ENCODE data around the gene WWC2.
"Not testable (repeated sequence)": the region's sequence is repeated elsewhere in the genome, so short reads cannot be mapped to it uniquely, and the experiment has no call there.

WWC2 gene

DNA sequence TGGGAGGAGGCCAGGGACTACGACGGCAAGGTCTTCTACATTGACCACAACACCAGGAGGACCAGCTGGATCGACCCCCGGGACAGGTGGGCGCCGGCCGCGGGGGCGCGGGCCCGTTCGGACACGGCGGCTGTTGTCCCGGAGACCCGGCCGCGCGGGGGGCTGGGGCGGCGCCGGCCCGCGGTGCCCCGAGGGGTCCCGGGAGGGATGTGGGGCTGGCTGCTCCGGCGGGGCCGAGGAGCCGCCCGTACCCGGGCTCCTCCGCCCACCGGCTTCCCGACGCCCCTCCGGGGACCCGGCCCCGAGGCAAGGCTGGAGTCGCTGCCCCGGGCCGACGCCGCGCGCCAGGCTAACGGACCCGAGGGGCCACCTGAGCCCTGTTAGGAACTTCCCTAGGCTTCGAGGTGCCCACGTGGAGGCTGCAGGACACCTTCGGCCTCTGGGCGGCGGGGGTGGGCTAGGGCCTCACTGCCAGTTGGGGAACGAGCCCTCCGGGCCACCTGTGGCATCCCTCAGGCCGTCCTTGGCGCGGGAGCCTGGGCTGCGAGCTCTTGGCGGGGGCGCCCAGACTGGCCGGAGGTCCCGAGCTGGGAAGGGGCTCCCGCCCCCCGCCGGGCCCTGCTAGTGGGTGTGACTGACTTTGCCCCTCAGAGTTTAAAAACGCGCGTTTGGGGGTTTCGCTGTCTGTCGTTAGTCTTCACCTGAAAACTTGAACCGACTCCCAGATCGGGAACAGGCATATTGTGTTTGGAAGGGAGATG lies 660 bp downstream of the WWC2 start:
- in situ Hi-C loops (cut with HindIII; ENCODE audit: low sequenced_read_pairs), result no loop called here

DNA sequence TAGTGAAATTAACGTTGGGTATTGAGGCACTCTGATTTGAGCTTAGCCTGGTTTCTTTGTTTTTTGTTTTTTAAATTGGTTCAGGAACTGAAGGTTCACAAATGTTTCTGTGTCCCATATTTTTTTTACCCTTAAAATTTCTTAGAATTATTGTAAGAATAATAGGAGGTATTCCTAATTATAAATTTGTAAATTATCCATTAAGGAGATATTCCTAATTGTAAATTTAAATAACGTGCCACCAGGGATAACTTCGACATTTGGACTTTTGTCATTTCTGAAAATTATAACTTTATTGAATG lies 1.2 kb downstream of the WWC2 start:
- in situ Hi-C loops (cut with HindIII; ENCODE audit: low sequenced_read_pairs), result no loop called here

DNA sequence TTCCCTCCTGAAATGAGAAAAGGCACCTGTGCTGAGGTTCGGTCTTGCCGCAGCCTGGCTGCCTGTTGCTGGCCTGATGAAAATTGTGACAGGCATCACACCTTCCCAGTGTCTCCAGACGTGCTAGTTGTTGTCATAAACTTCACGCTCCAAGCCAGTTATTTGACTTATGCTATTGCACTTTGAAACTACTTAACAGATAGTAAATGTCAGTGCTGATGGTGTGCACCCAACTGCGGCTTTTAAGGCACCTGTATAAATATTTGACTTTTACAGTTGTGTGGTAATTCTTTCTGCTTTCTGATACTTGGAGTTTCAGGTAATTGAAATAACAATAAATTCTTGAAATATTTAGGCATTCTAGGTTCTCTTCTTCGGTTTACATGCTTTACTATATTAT lies 1.8 kb downstream of the WWC2 start:
- in situ Hi-C loops (cut with HindIII; ENCODE audit: low sequenced_read_pairs), result no loop called here

DNA sequence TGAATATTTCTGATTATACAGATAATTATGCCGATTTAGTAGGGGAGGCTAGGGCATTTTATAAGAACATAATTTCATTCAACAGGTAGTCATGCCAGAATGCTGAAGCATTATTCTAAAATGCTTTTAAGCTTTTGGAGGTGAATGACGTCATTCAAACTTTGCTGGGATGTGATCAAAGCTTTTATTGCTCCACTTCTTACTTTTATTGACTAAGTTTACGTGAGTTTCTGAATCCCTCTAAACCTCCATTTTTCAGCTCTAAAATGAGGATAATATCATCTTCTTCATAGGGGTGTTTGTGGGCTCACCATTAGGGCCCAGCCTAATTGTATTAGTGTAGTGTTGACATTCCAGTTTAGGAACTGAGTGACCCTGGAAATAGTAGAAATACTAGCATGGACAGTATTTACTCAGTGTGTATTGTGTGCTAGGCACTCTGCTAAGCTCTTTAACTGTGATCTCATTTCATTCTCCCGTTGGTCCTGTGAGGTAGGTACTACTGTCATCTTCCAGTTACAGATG lies 3.0 kb downstream of the WWC2 start:
- in situ Hi-C loops (cut with HindIII; ENCODE audit: low sequenced_read_pairs), result no loop called here

DNA sequence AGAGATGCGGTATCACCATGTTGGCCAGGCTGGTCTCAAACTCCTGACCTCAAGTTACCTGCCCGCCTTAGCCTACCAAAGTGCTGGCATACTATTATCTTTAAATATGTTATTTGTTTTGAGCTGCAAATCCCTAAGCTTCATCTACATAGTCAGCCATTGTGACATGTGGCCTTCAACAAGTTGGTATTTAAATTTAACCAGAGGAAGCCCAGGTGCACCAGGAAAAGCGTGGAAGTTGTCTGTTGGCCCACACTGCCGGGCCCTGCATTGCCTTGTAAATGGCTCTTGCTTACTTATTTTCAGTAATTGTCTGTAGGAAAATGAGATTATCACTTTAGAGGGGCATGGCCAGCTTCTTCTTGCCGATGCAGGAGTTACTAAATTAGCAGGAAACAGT lies 6.0 kb downstream of the WWC2 start:
- in situ Hi-C loops (cut with HindIII; ENCODE audit: low sequenced_read_pairs), result no loop called here

DNA sequence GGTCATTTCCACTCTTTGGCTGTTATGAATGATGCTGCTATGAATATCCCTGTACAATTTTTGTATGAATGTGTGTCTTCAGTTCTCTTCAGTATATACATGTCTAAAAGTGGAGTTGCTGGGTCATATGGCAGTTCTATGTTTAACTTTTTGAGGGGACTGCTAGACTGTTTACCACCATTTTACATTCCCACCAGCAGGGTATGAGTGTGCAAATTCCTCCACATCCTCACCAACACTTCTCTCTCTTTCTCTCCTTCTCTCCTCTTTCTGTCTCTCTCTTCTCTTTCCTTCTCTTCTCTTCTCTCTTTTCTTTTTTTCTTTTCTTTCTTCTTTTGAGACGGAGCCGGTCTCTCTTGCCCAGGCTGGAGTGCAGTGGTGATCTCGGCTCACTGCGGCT lies 7.8 kb downstream of the WWC2 start:
- in situ Hi-C loops (cut with HindIII; ENCODE audit: low sequenced_read_pairs), result no loop called here

DNA sequence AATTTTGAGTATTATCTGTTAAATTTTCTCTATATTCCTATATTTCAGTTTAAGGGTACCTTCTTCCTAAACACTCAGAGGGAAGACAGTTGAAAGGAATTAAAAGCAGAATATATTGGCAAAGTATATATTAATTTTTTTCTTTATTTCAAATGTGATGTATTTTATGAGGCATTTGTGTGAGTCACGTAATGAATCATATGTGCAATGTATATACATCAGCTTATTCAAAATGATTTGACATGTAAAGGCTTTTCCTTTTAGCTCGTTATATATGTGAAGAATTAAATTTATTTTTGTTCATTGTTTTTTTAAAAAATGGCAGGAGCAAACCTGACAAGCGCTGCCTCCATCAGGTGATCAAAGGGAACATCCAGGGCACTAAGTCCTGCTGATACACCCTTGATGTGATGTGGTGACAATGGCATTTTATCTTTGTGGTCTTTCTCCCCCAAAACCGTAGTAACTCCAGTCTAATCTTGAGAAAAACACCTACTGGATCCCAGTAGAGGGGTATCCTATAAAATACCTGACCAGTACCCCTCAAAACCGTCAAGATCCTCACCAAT lies 8.9 kb downstream of the WWC2 start:
- in situ Hi-C loops (cut with HindIII; ENCODE audit: low sequenced_read_pairs), result no loop called here

DNA sequence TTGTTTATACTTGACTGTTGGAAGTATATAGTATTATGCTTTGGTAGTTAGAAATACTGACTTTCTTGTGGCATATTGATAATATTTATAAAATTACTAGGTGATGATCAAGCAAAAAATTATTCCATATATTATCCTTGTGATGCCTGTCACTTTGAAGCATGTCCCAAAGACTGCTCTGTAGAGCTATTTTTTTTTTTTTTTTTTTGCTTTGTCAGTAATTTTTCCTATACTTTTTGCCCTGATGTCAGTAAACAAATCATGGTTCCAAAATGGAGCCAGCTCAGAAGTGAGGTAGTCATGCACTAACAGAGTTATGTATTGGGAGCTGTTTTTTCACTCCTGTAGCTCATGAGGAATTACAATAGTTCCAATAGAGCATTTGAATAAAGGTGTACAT lies 11.2 kb downstream of the WWC2 start:
- in situ Hi-C loops (cut with HindIII; ENCODE audit: low sequenced_read_pairs), result no loop called here

DNA sequence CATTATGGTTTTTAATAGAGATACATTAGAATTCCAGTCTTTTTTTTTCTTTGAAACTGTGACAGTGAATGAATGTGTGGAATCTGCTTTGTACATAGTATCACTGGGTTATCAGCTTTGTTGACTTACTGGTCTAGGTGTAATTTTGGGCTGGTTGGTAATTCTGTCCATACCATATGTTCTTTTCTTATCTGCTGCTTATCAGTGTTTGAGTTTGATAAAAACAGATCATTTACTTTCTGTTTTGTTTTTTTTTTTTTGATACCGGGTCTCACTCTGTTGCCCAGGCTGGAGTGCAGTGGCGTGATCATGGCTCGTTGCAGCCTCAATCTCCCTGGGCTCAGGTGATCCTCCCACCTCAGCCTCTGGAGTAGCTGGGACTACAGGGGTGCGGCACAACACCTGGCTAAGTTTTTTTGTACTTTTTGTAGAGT lies 12.4 kb downstream of the WWC2 start:
- in situ Hi-C loops (cut with HindIII; ENCODE audit: low sequenced_read_pairs), result no loop called here

DNA sequence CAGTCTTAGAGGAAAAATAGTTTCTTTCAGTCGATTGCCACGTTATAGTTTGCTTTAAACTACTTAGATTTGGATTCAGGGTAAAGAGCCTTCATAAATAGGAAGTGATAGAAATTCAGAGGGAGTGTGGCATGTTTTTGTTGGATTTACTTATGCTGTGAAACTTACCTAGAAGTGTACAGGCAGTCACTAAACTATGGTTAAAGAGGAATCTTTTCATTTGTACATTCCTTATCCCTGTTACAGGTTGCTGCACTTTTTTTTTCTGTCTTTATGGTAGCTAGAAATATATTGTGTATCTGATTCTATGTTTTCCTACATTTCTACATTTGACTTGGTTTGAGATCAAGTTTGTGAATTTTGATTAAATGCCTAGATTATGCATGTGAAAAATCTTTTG lies 19.1 kb downstream of the WWC2 start:
- in situ Hi-C loops (cut with HindIII; ENCODE audit: low sequenced_read_pairs), result no loop called here

DNA sequence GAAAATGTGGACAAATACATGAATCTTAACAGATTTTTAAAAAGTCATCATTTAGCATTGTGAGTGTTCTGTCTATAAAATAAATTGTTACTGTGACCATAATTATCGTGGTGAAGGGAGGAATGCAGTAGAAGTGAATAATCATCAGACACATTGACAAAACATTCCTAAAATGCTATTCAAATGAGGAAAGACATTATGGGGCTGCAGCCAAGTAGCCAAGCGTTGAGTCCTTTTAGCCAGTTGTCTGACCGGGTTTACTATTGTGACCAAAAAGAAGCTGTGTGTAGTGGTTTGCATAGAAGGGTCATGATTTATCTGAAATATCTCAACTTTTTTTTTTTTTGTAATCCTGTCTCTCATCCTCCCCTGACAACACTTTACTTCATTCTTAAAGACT lies 19.5 kb downstream of the WWC2 start:
- in situ Hi-C loops (cut with HindIII; ENCODE audit: low sequenced_read_pairs), result no loop called here

DNA sequence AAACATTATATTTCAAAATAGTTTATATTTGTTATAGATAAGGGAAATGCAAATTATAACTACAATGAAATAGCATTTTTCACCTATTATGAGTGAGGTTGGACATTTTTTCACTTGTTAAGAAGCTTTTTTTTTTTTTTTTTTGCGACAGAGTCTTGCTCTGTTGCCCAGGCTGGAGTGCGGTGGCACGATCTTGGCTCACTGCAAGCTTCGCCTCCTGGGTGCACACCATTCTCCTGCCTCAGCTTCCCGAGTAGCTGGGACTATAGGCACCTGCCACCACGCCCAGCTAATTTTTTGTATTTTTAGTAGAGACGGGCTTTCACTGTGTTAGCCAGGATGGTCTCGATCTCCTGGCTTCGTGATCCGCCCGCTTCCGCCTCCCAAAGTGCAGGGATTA lies 22.6 kb downstream of the WWC2 start:
- in situ Hi-C loops (cut with HindIII; ENCODE audit: low sequenced_read_pairs), result not testable (repeated sequence)

DNA sequence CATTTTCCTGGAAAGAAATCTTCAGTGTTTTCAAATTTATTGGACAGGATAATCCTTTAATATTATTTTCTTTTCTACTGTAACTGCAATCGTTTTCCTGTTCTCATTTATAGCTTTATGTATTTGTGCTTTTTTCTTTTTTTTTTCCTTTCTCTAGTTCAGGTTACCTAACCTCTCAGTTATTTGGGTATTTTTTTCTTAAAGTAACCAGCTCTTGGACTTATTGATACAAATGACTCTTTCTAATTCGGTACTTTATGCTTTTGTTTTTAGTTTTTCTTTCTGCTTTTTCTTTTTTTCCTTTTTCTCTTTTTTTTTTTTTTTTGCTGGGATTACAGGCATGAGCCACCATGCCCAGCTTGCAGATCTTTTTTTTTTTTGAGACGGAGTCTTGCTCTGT lies 25.2 kb downstream of the WWC2 start:
- in situ Hi-C loops (cut with HindIII; ENCODE audit: low sequenced_read_pairs), result no loop called here

DNA sequence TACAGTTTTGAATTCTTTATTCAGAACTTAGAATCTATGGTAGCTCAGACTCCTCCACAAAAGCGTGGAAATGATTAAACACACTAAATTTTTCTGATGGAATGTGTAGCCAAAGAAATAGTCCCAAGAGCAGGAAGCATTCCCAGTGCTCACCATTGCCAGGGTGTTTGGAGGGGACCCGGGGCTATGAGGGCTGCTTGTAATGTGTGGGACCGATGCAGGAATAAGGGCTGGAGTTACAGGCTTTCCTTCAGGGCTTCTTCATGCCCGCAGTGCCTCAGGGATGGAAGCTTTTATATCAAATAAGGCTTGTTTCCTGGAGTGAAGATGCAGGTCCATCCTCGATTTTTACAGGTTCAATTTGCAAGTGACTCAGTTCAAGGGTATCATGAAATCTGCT lies 25.8 kb downstream of the WWC2 start:
- in situ Hi-C loops (cut with HindIII; ENCODE audit: low sequenced_read_pairs), result no loop called here

DNA sequence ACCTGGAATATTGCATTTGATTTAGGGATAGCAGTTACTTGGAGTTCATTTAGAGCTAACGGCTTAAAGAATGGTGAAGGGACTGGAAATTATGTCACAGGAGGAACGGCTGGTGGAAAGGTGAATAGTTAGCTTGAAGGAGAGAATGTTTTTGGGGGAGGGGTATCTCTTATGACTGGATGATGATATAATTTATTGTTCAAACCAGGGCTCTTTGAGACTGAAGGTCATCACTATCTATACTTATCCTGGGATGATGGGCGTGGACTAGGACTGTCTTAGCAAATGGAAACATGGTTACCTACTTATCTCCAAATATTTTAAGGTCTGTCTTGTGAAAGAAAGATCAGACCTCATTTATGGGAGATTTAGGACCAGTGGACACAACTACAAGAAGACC lies 30.1 kb downstream of the WWC2 start:
- in situ Hi-C loops (cut with HindIII; ENCODE audit: low sequenced_read_pairs), result no loop called here

DNA sequence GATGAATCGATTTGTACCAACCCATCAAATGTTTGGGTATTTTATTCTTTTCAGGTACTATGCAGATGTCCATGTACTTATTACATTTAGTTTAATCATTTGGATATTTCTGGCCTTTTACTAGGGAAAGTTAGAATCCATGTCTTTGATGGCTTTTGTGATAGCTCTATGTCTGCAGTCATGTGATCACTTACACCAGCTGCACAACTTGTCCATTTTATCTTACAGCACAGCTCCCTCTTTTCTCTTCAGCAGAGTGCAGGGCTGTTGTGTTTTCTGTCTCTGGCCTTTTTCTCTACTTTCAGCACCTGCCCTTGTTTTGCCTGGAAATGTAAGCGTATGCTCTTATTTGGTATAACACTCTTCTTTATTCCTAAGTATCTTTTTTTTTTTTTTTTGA lies 30.6 kb downstream of the WWC2 start:
- in situ Hi-C loops (cut with HindIII; ENCODE audit: low sequenced_read_pairs), result no loop called here

DNA sequence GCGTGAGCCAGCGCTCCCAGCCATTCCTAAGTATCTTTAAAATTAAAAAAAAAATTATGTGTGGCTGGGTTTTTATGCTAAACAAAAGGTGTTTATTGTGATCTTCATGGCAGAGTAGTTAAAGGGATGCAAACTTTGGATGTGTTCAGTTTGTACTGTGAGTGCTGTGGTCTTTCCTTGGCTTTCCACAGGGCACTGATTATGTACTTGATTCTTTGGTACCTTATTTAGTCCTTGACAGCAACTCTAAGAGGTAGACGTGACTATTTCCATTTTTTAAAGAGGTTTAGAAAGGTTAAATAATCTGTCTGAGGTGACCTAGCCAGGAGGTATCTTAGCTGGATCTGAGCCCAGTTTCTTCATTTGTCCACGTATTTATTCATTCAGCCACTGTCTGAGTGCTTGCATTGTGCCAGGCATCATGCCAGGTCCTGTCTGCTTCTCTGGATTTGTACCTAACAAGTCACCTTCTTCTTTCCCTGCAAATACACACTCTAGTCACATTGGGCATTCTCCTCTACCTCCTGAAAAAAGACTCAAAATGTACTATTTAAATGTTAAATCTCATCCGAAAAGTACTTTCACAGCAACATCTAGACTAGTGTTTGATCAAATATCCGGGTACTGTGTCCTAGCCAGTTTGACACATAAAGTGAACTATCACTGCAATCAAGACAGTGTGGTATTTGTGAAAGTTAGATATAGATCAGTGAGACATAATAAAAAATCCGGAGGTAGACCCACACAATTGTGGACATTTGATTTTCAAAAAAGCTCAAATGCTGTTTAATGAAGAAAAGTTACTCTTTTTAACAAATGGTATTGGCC lies 31.5 kb downstream of the WWC2 start:
- in situ Hi-C loops (cut with HindIII; ENCODE audit: low sequenced_read_pairs), result no loop called here

DNA sequence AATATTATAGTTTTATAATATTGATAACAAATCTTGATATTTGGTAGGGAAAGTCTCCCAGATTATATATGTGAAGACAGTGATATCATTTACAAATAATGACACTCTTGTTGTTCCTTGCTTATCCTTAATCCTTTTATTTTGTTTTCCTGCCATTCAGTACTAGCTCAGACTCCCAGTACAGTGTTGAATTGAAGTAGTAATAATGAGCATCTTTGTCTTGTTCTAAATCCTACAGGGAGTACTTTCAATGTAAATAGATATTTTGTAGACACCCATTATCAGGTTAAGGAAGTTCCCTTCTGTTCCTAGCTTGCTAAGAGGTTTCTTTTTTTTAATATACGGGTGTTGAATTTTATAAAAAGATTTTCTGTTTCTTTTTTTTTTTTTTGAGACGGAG lies 33.0 kb downstream of the WWC2 start:
- in situ Hi-C loops (cut with HindIII; ENCODE audit: low sequenced_read_pairs), result no loop called here

DNA sequence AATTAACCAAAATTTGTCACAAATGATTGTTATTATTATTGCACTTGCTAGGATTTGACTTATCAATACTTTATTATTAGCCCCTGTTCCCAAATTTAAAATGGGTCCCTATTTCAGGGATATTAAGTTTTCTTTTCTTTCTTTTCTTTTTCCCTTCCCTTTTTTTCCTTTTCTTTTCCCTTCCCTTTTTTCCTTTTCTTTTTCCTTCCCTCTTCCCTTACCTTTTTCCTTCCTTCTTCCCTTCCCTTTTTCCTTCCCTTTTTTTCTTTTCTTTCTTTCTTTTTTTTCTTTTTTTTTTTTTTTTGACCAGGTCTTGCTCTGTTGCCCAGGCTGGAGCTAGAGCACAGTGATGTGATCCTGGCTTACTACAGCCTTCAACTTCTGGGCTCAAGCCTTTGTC lies 33.8 kb downstream of the WWC2 start:
- in situ Hi-C loops (cut with HindIII; ENCODE audit: low sequenced_read_pairs), result no loop called here

DNA sequence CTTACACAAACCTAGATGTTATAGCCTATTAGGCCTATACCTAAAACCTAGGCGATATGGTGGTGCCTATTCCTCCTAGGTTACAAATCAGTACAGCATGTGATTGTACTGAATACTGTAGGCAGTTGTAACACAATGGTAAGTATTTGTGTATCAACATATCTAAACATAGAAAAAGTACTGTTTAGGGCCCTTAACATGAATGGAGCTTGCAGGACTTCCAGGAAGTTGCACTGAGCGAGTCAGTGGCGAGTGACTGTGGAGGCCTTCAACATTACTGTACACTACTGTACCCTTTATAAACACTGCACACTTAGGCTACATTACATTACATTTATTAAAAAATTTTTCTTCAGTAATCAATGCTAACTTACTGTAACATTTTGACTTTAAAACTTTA lies 37.8 kb downstream of the WWC2 start:
- in situ Hi-C loops (cut with HindIII; ENCODE audit: low sequenced_read_pairs), result no loop called here

DNA sequence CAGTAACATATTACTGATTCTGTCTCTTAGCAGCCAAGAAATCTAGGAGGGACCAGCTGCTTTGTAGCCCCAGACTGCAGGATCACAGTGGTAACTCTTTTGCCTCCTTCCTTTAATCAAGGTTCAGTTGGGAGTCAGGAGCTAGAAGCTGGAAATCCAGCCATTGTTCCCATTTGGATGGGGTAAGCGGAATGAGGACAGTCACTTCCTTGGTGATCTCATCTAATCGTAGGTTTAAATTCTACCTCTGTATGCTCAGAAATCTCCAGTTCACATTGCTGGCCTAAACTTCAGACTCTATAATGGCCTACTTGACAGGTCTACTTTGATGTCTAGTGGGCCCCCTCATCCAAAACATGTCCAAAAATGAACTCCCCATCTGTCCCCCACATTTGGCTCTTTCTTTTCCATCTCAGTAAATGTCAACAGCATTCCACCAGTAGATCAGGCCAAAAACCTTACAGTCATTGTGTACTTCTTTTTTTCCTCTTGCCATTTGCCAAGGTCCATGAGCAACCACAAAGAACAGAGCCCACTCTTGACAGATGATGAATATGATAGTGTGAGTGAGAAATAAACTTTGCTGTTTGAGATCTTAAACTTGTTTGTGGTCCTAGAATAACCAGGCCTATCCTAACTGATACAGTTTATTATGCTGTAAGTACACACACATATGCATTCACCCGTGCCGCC lies 40.1 kb downstream of the WWC2 start:
- in situ Hi-C loops (cut with HindIII; ENCODE audit: low sequenced_read_pairs), result no loop called here
